Measurements from ENCODE around the gene WIF1. TPM values are rescaled to one million over a fixed set of nuclear protein-coding genes. Genes with fewer than 3 reads are reported as not detected.

Gene WIF1
- total and polyA plus RNA-seq, 2 of the 8 experiments (the other 6 are each of a cell fraction or from before 2014, with no cell fraction given), result 1.8 to 9.1 TPM

DNA sequence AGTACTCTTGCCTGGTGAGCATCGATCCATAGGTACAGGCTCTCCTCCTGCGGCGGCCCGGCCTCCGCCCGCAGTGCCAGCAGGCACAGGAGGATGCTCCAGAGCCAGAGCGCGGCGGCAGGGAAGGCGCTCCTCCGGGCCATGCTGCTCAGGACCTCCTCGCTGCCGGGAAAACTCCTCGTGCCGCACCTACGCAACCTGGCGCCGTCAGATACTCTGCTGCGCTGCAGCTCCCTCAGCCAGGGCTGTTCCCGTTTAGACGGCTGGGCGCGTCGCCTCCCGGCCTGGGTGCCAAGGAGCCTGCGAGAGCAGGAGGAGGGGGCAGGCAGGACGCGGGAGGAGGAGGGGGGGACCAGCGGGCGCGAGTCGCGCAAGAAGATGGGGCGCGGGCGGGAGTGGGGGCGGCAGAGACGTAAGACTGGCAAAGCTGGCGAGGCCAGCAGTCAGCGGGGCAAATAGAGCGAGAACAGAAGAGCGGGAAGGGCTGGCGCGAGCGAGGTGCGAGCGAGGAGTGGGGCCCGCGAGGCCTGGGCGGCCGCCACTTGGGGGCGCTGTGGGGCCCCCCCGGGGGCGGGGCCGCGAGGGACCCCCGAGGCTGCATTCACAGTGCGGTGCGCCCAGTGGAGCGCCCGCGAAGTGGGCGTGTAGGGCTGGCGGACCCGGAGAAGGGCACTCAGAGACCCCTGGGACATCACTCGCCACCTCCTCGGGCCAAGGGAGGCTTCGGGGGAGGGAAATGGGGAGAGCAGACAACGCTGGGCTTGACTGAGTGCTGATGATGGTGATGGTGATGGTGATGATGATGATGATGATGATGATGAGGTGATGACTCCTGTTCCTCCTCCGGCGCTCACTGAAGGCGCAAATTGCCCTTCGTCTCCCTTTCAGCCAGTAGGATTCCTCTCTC lies at the start of gene WIF1 (continued):
- TF ChIP-seq E2F6 (IDR thresholded peaks at IDR 0.05), result peak; percentile 97
- TF ChIP-seq HDAC2 (IDR thresholded peaks at IDR 0.05; ENCODE audit: borderline replicate concordance in 1 of 2, low read depth in 2 of 2, low read length in 2 of 2), result peak; percentile 15 to 90; a peak in 2 of 4 replicates
- no peak for TF ChIP-seq CEBPB (IDR thresholded peaks at IDR 0.05; ENCODE audit: low read depth, low read length)
- no peak for TF ChIP-seq NRF1 (IDR thresholded peaks at IDR 0.05; ENCODE audit: low read depth, low read length)
- no peak for TF ChIP-seq SUZ12 (IDR thresholded peaks at IDR 0.05; ENCODE audit: low read length)
- no peak for TF ChIP-seq SRF (IDR thresholded peaks at IDR 0.05; ENCODE audit: low read depth, low read length)
- TF ChIP-seq SIX5 (IDR thresholded peaks at IDR 0.05; ENCODE audit: low read depth, low read length), result no peak
- no peak for TF ChIP-seq CHD2 (IDR thresholded peaks at IDR 0.05; ENCODE audit: low read length)
- no peak for TF ChIP-seq TAF7 (optimal IDR thresholded peaks at IDR 0.05; ENCODE audit: borderline replicate concordance, low read depth, low read length)
- TF ChIP-seq POLR2AphosphoS5 (IDR thresholded peaks at IDR 0.05; ENCODE audit: low read depth, low read length), result 0 out of 2 replicates have a peak, but pooled peaks have one; percentile 27
- no peak for TF ChIP-seq POU5F1 (IDR thresholded peaks at IDR 0.05; ENCODE audit: low read depth, low read length)
- TF ChIP-seq RBBP5 (IDR thresholded peaks at IDR 0.05; ENCODE audit: borderline replicate concordance, low read depth, low read length), result peak; percentile 71; the same call in 1 of the 2 replicates
- TF ChIP-seq, protein P1, sequence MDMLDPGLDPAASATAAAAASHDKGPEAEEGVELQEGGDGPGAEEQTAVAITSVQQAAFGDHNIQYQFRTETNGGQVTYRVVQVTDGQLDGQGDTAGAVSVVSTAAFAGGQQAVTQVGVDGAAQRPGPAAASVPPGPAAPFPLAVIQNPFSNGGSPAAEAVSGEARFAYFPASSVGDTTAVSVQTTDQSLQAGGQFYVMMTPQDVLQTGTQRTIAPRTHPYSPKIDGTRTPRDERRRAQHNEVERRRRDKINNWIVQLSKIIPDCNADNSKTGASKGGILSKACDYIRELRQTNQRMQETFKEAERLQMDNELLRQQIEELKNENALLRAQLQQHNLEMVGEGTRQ (IDR thresholded peaks at IDR 0.05; ENCODE audit: low read length), result no peak
- TF ChIP-seq NANOG (IDR thresholded peaks at IDR 0.05; ENCODE audit: insufficient read depth, low read depth, low read length, poor library complexity, severe bottlenecking), result no peak
- TF ChIP-seq KDM5A (IDR thresholded peaks at IDR 0.05; ENCODE audit: low read length), result no peak
- no peak for TF ChIP-seq EP300 (IDR thresholded peaks at IDR 0.05; ENCODE audit: borderline replicate concordance in 1 of 2, low read depth in 2 of 2, low read length in 2 of 2)

Data from H1 (cell line).